SIG-M5 treated with dmso at 0.1 percent for 504 hours (cell line): ENCODE results near the gene DLX6.
"Not testable (repeated sequence)": the region's sequence is repeated elsewhere in the genome, so short reads cannot be mapped to it uniquely, and the experiment has no call there.

Experiments used
- DNase-seq: peaks from one replicate; lab custom pipeline; 2025; ENCODE audit not compliant: unreplicated experiment; lab: John Stamatoyannopoulos, UW

DLX6 gene

DNA sequence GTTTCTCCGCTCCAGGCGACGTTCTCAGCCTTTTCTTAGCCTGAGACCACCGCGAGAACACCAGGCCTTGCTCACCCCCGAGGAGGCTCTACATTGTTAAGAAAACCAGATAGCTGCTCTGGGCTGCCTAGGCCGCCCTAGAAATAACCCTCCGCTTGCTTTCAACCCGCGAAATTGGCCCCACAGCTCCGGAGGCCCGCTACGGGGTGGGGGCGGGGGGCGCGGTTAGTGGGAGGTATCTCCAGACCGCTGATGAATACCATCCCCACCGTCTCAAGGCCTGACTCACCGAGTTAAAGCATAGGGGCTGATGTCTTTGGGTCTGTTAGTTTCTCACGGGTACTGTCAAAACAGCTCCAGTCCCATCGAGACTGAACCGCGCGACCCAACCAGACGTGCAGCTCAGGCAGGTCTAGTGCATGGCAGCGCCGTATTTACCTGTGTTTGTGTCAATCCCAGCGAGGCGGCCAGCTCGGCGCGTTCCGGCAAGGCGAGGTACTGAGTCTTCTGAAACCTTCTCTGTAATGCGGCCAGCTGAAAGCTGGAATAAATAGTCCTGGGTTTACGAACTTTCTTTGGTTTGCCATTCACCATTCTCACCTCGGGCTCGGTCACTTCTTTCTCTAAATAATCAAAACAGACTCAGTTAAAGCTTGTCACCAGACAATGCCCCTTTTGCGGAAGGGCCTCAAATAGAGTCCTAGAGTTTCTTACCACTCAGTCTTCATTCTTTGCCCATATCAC is 16.6 kb downstream of the DLX6 start:
- DNase-seq = no peak

DNA sequence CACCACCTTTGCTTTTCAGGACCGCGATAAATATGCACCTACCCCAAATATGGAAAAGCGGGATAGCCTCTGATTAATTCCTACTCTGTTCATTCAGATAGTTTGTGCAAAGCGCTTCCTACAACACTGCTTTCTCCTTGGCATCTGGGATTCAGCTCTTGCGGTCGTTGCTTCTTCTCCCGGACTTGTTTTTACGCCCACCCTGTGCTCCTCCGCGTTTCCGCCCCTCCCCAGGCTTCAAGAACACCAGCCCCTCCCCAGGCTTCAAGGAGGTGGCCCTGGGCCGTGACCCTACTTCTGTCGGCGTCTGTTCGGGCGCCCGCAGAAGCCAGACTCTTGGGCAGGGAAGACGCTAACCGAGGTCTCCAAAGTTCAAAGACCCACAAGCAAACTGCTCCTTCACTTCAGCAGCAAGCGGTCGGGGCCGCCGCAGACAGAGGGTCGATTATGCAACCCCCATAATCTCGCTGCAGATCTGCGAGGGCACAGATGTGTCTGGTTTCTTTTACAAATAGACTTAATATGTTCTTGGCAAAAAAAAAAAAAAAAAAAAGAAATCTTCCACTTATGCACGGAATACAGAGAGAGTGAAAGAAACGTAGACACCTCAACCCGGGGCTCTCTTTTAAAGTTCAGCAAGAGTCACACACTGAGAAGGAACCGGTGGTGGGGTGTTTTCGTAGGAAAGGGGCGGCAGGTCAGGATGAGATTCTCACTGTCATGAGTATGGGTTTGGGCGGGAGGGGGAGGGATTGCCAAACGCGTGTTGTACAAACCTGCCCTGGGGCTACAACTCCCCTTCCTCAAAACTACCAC is 17.3 kb downstream of the DLX6 start:
- DNase-seq = no peak

DNA sequence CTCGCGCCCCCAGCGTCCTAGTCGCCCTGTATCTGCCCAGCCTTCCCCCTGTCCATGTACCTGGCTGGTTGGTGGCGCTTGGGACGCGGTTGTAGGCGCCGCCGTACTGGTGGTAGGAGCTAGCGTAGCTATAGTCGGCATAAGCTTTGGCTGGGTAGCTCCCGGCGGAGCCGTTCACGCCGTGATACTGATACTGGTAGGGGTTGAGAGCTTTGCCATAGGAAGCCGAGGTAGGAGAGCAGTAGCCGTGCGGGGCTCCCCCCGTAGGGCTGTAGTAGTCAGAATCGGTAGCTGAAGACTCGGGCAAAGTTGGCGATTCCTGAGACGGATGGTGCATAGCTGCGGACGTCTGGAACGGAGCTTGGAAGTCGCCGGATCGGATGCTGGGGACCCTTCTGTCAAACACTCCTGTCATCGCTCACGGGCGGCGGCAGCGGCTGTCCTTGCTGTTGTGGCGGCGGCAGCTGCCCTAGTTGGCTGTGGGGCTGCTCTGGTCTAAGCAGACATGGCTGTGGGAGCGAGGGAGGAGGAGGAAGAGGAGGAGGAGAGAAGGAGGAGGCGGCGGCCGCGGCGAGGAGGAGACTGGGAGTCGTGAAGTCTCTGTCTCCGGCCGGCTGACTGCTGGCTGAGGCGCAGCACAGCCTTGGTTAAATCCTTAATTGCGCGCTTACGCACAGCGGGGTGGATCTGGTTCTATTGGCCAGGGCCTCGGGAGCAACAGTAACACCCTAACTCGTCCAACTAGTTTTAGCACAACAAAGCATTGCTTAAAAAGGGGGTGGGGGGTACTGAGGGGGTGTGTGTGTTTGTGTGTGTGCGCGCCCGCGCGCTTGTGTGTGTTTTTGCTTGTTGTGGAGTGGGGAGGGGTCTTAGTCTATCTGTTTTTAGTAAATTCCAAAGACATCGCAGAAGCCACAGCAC is 19.1 kb downstream of the DLX6 start, which contains the start of gene DLX5:
Gene DLX5 (minus strand): TSS at position 623 of the 921 bp plus-strand sequence. CDS start 208 bp downstream, at position 415.
- DNase-seq = peak; percentile 10

DNA sequence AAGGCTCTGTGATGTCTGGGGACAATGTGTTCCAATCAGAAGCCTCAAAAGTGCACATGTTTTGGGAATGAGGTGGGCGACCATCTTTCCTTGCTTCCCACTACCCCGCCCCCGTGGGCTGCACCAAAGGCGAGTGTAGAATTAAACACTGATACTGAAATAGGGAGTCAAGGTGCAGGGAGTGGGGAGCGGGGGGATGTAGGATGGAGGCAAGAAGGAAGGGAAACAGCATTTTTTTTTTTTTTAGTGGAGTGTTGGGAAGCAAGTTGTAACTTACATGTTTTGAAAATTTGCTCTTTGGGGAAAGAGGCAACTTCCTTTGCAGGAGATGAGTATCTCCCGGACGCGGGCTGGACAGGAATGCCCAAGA is 19.8 kb downstream of the DLX6 start:
- DNase-seq = no peak

DNA sequence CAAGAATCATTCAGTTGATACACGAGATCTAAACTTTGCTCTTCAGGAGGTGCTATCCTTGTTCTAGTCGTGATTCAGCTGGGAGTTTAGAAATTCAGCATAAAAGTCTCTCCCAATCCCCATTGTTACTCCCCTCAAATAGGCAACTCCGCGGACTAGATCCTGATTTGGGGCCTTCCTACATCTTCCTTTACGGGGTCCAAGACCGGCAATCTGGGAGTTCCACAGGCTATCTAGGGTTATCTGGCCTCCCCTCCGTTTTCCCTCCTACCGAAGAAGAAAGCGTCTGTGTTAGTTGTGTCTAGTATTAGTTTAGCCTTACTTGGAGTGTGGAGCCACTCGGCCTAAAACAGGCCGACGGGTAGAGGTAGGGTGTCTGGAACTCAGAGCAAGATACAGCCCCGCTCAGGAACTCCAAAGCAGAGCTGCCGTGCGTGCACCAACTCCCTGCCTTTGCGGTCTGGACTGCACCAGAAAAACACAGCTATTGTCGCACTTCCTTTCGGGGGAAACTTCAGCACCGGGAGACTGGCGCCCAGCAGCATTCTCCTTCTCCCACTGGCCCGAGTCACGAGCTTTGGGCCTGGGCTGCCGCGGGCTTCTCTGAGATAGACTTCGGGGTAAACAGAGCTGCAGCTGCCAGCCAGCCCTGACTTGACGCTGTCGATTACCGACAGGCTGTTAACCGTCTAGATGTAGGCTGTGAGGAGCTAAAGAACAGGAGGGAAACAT is 20.8 kb downstream of the DLX6 start:
- no peak for DNase-seq

DNA sequence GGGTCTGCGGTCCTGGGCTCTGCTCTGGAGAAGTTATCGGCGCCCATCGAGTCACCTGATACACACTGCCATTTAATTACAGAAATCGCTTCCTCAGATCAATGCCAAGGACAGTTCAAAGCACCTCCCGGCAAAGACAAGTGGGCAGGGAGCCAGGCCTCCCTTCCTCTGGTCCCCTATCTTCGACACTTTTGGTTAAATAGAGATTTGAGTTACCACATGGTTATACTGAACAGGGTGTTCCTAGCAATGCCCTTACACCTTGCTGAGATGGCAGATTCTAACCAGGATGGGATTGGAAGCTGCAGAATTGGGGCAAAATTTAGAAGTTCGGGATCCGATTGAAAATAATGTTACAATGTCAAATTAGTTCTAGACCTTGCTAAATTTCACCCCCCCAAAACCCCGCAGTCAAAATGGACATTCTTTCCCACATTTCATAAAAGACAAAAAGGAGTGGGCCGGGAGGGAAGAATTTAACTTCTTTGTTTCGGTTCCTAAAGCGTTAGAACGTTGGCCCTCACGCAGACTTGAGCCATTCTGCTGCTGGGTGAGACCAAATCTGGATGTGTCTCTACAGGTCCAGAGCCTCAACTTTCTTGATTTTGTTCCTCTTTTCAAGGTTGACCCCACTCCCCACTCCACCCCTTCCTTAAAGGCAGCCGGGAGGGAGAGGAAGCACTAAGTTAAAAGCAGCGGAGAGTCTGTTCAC is 21.5 kb downstream of the DLX6 start:
- peak; percentile 68 for DNase-seq

DNA sequence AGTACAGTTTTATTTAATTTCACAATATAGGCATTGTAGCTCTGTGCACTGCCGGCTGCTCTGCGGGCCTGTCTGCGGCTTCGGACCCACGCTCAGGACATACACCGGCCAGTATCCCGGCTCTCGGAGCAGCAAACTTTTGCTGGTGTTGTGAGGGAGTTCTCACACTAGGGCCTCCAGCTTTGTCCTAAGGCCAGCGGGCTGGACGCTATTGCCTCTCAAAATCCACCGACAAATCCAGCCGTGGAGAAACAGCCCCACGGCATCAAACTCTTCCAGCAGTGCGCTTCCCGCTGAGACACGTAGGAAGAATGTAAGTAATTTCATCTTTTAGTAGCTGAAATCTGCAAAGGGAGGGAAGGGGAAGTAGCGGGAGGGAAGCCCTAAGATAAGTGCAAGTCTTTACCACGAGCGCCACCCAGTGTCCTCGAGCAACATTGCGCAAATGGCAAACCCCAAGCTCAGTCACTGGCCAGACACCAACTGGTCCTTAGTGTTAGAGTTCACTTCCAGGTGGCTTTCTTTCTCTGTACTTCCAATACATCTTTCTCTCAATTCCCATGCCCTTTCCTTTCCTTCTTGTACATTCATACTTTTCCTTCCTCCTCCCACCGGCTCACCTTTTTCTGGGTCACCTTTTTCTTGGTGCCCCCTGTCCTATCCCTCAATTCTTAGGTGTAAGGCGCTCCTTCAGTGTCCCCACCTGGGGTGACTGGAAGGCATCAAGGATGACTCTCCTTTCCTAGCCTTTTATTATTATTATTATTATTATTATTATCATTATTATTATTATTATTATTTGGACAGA is 22.3 kb downstream of the DLX6 start:
- DNase-seq = peak; percentile 74

DNA sequence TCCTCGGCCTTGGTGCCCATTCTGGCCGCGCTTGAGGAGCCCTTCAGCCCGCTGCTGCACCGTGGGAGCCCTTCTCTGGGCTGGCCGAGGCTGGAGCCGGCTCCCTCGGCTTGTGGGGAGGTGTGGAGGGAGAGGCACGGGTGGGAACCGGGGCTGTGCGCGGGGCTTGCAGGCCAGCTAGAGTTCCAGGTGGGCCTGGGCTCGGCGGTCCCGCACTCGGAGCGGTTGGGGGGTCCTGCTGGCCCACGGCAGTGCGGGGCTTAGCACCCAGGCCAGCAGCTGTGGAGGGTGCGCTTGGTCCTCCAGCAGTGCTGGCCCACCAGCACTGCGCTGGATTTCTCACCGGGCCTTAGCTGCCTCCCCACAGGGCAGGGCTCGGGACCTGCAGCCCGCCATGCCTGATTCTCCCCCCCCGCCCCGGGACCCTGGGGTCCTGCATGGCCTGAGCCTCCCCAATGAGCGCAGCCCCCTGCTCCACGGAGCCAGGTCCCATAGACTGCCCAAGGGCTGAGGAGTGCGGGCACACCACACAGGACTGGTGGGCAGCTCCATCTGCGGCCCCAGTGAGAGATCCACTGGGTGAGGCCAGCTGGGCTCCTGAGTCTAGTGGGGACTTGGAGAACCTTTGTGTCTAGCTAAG is 29.0 kb downstream of the DLX6 start:
- DNase-seq = not testable (repeated sequence)

DNA sequence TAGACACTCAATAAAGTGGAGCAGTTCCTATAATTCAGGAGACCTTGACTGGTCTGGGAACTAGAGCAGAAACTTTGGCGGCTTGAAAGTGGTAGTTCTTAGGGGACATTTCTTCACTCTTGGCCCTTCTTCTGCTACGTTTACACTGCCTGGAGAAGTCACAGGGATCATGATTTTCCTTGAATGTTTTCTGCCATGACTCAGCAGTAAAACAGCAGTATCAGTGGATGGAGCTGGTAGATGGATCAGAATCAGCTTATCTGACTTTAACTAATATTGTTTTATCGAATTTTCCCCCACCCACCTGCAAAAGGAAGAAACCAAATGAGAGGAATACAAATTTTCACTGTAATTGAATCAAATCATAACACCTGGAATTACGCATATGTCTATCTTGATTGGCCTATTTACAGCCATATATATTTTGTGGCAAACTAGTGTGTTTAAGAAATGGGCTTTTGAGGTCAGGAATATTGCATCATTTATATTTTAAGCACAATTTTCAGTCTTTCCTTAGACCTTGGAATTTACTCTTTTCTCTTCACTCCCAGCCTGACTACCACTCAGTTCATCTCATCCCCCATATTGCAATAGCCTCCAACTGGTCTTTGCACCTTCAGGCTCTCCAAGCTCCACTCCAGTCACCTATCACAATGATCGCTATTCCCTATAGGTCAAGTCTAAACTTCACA is 34.2 kb downstream of the DLX6 start:
- DNase-seq = no peak

DNA sequence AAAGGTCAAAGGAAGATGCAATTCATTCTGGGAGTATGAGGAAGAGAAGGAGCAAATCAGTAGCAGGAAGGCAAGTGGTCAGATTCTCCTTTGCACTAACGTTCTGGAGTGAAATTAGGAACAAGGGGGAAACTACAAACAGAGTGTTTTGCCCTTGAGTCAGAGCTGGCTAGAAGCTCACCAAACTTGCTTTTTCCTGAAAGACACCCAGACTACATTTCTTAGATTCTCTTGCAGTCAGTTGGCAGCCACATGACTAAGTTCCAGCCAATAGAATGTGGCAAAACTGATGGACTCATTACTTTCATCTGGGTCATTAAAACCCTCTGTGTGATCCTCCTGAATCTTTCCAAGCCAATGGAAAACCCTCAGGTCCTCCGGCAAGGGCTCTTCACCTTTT is 37.9 kb downstream of the DLX6 start:
- no peak for DNase-seq
